ENCODE results near the gene ZNRF3.

ZNRF3 gene

DNA sequence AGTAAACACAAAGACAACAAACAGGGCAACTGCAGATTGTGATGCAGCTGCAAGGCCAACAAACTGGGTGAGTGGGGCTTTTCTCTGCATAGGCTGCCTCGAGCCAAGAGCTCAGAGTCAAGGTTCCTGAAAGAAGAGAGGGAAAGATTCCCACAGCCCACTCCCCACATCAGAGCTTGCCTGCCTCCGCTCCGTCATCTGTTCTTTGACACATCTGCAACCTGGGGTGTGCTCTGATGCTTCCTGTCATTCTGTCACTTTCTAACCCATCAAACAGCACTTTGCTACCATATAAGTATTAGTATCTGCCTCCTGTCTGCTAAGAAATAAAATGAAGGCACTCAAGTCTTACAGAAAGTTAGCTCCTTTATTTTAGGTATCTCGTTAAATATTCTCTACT, 131.4 kb downstream of the ZNRF3 start:
- H3K9me3 ChIP-seq (replicated peaks in 1 of 2; ENCODE audit: control insufficient read depth in 2 of 2, insufficient read depth in 1 of 2, low read depth in 1 of 2, low read length in 2 of 2): no peaks in the 10 kb centered on the region
- H3K27me3 ChIP-seq (ENCODE audit: control insufficient read depth in 3 of 3, insufficient read depth in 3 of 3, low read depth in 1 of 3, low read length in 3 of 3): no peaks in the 10 kb centered on the region
- no CpG with 5 or more reads among the region's 4 CpGs for WGBS, 2 donors (ENCODE audit: extremely low coverage in 2 of 2, insufficient read length in 2 of 2, insufficient replicate concordance in 1 of 2)
- no peak overlapping the region for H3K4me3 ChIP-seq (ENCODE audit: low read length in 2 of 2)
- H3K79me1 ChIP-seq (ENCODE audit: low read depth, low read length): no peaks in the 10 kb centered on the region
- no peak overlapping the region for H2BK15ac ChIP-seq (ENCODE audit: low read length)
- H3K18ac ChIP-seq (ENCODE audit: low read length): no peak overlapping the region
- no peak overlapping the region for H4K8ac ChIP-seq (ENCODE audit: low read depth, low read length)
- no peak overlapping the region for H2AK5ac ChIP-seq (ENCODE audit: low read depth, low read length)
- H2BK12ac ChIP-seq (ENCODE audit: low read length): no peak overlapping the region
- H2BK5ac ChIP-seq (ENCODE audit: low read length): no peak overlapping the region
- no peak for DNase-seq (ENCODE audit: low spot score)
- no peak overlapping the region for H4K91ac ChIP-seq (ENCODE audit: low read depth, low read length, poor library complexity)
- no peak overlapping the region for H3K9ac ChIP-seq (ENCODE audit: low read depth, low read length, poor library complexity)
- no peak overlapping the region for H3K23ac ChIP-seq (ENCODE audit: low read depth, low read length, poor library complexity)
- H2BK120ac ChIP-seq (ENCODE audit: low read depth, low read length): no peak overlapping the region
- H2AFZ ChIP-seq (ENCODE audit: low read length): no peak overlapping the region
- H3K4ac ChIP-seq (ENCODE audit: low read length): no peak overlapping the region
- H3K14ac ChIP-seq (ENCODE audit: low read length): no peak overlapping the region
- no peak overlapping the region for H3K4me2 ChIP-seq (ENCODE audit: insufficient read depth, low read length, poor library complexity, severe bottlenecking)
- H3K4me1 ChIP-seq (ENCODE audit: control insufficient read depth in 2 of 2, insufficient read depth in 1 of 2, low read depth in 1 of 2, low read length in 2 of 2): peaks cover 6 to 9% of the 10 kb centered on the region in 2 donors
- H3K36me3 ChIP-seq (replicated peaks in 1 of 2; ENCODE audit: control insufficient read depth in 2 of 2, insufficient read depth in 2 of 2, low read length in 2 of 2): peaks cover 0 to 31% of the 10 kb centered on the region in 2 donors
- H3K27ac ChIP-seq (replicated peaks; ENCODE audit: low read length): no peak overlapping the region

DNA sequence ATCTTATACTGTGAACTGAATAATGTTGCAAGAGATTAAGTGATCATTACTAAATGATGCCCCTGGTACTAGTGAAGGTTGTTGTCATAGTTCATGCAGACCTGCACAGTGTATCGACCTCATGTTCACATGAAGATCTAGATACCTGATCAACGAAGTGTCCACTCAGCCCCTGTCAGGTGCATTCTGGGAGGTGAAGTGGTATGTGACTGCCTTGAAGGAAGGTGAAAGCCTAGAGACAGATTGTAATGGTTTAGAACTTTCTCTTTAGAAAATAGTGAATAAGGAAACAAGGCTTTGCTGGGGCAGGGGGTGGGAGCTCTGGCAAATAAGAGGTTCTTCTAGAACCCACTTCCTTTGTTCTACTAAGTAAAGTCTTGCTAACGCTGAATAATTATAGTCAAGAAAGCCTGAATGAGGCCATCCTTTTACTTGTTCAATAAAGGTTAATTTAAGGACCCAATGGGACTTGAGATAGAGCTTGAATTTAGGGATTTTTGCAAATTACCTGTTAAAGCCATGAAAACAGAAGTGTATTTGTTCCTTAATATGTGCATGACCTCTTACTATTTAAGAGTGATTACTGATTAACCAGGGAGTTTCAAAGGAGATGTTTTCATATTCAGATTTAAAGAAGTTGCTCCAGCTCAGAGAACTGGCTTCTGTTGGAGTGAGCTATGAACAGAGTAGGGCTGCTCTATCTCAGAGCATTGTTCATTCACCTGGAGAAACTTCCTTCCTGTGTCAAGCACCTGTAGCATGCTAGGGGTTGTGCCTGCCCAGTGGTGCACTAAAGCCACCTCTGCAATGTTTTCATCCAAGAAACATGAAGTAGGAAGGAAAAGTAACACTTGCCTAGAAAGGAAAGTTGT, 132.9 kb downstream of the ZNRF3 start:
- H3K4me1 ChIP-seq (ENCODE audit: control insufficient read depth in 2 of 2, insufficient read depth in 1 of 2, low read depth in 1 of 2, low read length in 2 of 2): peaks cover 6% of the 10 kb centered on the region in 2 donors
- no peak overlapping the region for H4K8ac ChIP-seq (ENCODE audit: low read depth, low read length)
- no peak for DNase-seq (ENCODE audit: low spot score)
- no peak overlapping the region for H2BK120ac ChIP-seq (ENCODE audit: low read depth, low read length)
- no peak overlapping the region for H3K4me3 ChIP-seq (ENCODE audit: low read length in 2 of 2)
- H3K23ac ChIP-seq (ENCODE audit: low read depth, low read length, poor library complexity): no peak overlapping the region
- H3K14ac ChIP-seq (ENCODE audit: low read length): no peak overlapping the region
- no peak overlapping the region for H2BK15ac ChIP-seq (ENCODE audit: low read length)
- no peak overlapping the region for H2BK5ac ChIP-seq (ENCODE audit: low read length)
- H2BK12ac ChIP-seq (ENCODE audit: low read length): no peak overlapping the region
- no CpG with 5 or more reads among the region's 3 CpGs for WGBS, 2 donors (ENCODE audit: extremely low coverage in 2 of 2, insufficient read length in 2 of 2, insufficient replicate concordance in 1 of 2)
- no peak overlapping the region for H2AFZ ChIP-seq (ENCODE audit: low read length)
- H4K91ac ChIP-seq (ENCODE audit: low read depth, low read length, poor library complexity): no peak overlapping the region
- H3K27me3 ChIP-seq (ENCODE audit: control insufficient read depth in 3 of 3, insufficient read depth in 3 of 3, low read depth in 1 of 3, low read length in 3 of 3): no peaks in the 10 kb centered on the region
- H3K27ac ChIP-seq (replicated peaks; ENCODE audit: low read length): no peak overlapping the region
- H3K36me3 ChIP-seq (replicated peaks in 1 of 2; ENCODE audit: control insufficient read depth in 2 of 2, insufficient read depth in 2 of 2, low read length in 2 of 2): peaks cover 0 to 26% of the 10 kb centered on the region in 2 donors
- no peak overlapping the region for H3K4me2 ChIP-seq (ENCODE audit: insufficient read depth, low read length, poor library complexity, severe bottlenecking)
- no peaks in the 10 kb centered on the region for H3K79me1 ChIP-seq (ENCODE audit: low read depth, low read length)
- H3K18ac ChIP-seq (ENCODE audit: low read length): no peak overlapping the region
- H2AK5ac ChIP-seq (ENCODE audit: low read depth, low read length): no peak overlapping the region
- no peak overlapping the region for H3K9ac ChIP-seq (ENCODE audit: low read depth, low read length, poor library complexity)
- H3K9me3 ChIP-seq (replicated peaks in 1 of 2; ENCODE audit: control insufficient read depth in 2 of 2, insufficient read depth in 1 of 2, low read depth in 1 of 2, low read length in 2 of 2): no peaks in the 10 kb centered on the region
- H3K4ac ChIP-seq (ENCODE audit: low read length): no peak overlapping the region

DNA sequence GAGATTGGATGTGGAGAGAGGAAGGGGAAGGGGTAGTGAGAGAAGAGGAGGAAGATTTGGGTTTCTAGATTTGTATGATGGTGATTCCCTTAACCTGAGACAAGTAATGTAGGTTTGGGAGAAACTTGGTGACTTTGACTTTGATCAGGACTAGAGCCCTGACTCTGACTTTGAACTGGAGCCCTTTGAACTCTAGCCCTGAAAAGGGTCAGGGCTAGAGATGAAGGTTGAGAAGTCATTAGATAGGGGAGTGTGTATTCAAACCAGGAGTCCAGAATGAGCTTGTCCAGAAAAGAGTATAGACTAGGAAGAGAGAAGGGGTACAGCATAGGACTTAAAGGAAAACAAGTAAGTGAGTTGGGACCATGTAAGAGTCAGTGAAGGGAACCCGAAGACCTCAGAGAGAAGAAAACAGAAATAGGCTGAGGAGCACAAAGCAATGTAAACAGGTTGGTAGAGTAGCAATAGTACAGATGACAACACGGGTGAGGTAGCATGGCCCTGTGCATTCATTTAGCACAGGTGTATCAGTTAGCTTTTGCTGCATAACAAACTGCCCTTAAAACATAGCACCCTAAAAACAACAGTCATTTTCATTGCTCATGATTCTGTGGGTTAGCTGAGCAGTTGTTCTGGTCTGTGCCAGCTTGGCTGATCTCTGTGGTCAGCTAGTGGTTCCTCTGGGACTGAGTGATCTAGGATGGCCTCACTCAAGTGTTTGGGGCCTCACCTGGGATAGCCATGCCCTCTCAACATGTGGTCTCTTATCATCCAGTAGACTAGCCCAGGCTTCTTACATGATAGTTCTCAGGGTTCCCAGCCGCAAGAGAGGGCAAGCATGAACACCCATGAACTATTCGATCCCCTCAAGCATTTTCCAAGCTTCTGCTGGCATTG, 135.2 kb downstream of the ZNRF3 start:
- no CpG with 5 or more reads among the region's 4 CpGs for WGBS, 2 donors (ENCODE audit: extremely low coverage in 2 of 2, insufficient read length in 2 of 2, insufficient replicate concordance in 1 of 2)
- H4K8ac ChIP-seq (ENCODE audit: low read depth, low read length): no peak overlapping the region
- H3K36me3 ChIP-seq (replicated peaks in 1 of 2; ENCODE audit: control insufficient read depth in 2 of 2, insufficient read depth in 2 of 2, low read length in 2 of 2): peaks cover 0 to 5% of the 10 kb centered on the region in 2 donors

More for the DNA sequence above, 135.2 kb downstream of the ZNRF3 start:
- Histone ChIP-seq H2BK120ac (ENCODE audit: low read depth, low read length) (no peak overlapping the region), H3K23ac (ENCODE audit: low read depth, low read length, poor library complexity) (no peak overlapping the region), H3K18ac (ENCODE audit: low read length) (no peak overlapping the region), H3K4ac (ENCODE audit: low read length) (no peak overlapping the region), H2AK5ac (ENCODE audit: low read depth, low read length) (no peak overlapping the region), H3K27me3 (ENCODE audit: control insufficient read depth in 3 of 3, insufficient read depth in 3 of 3, low read depth in 1 of 3, low read length in 3 of 3) (no peaks in the 10 kb centered on the region), H3K9ac (ENCODE audit: low read depth, low read length, poor library complexity) (no peak overlapping the region), H3K4me1 (ENCODE audit: control insufficient read depth in 2 of 2, insufficient read depth in 1 of 2, low read depth in 1 of 2, low read length in 2 of 2) (peaks cover 3 to 6% of the 10 kb centered on the region in 2 donors), H4K91ac (ENCODE audit: low read depth, low read length, poor library complexity) (no peak overlapping the region), H2BK15ac (ENCODE audit: low read length) (no peak overlapping the region), H3K79me1 (ENCODE audit: low read depth, low read length) (no peaks in the 10 kb centered on the region), H3K27ac (replicated peaks; ENCODE audit: low read length) (no peak overlapping the region), H3K14ac (ENCODE audit: low read length) (no peak overlapping the region), H2AFZ (ENCODE audit: low read length) (no peak overlapping the region), H3K4me3 (ENCODE audit: low read length in 2 of 2) (no peak overlapping the region), H2BK12ac (ENCODE audit: low read length) (no peak overlapping the region), H2BK5ac (ENCODE audit: low read length) (no peak overlapping the region), H3K9me3 (replicated peaks in 1 of 2; ENCODE audit: control insufficient read depth in 2 of 2, insufficient read depth in 1 of 2, low read depth in 1 of 2, low read length in 2 of 2) (no peaks in the 10 kb centered on the region), H3K4me2 (ENCODE audit: insufficient read depth, low read length, poor library complexity, severe bottlenecking) (no peak overlapping the region)
- DNase-seq (ENCODE audit: low spot score): no peak
